Measurements from ENCODE around the gene DDX1.

- TF ChIP-seq, protein P1, sequence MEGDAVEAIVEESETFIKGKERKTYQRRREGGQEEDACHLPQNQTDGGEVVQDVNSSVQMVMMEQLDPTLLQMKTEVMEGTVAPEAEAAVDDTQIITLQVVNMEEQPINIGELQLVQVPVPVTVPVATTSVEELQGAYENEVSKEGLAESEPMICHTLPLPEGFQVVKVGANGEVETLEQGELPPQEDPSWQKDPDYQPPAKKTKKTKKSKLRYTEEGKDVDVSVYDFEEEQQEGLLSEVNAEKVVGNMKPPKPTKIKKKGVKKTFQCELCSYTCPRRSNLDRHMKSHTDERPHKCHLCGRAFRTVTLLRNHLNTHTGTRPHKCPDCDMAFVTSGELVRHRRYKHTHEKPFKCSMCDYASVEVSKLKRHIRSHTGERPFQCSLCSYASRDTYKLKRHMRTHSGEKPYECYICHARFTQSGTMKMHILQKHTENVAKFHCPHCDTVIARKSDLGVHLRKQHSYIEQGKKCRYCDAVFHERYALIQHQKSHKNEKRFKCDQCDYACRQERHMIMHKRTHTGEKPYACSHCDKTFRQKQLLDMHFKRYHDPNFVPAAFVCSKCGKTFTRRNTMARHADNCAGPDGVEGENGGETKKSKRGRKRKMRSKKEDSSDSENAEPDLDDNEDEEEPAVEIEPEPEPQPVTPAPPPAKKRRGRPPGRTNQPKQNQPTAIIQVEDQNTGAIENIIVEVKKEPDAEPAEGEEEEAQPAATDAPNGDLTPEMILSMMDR (IDR thresholded peaks at IDR 0.05 in 8 of 11, conservative IDR thresholded peaks at IDR 0.05 in 3 of 11): no peak
- TF ChIP-seq POLR2A (IDR thresholded peaks at IDR 0.05) (no peak), POLR2AphosphoS5 (IDR thresholded peaks at IDR 0.05) (no peak)
Measured at GRCh38 chr2:15622214-15622613, 30.5 kb downstream of the DDX1 start.

Data from spleen (tissue), 7 donors.